ENCODE measurements around the gene UCHL5. TPM values are rescaled to one million over a fixed set of nuclear protein-coding genes. Genes with fewer than 3 reads are reported as not detected.

The UCHL5 gene
- total and polyA plus RNA-seq, 2 donors (not counting 1 experiment from before 2014, with no cell fraction given), result 7.8 to 31.5 TPM

GRCh38 chr1:192986110-192986747 lies 72.9 kb downstream of the UCHL5 start:
- 94% methylated on average over 7 of the region's 8 CpGs for WGBS (ENCODE audit: insufficient coverage)
- H3K4me2 ChIP-seq (replicated peaks; ENCODE audit: low read depth, low read length, poor library complexity, severe bottlenecking), result no peak overlapping the region
- H4K20me1 ChIP-seq (ENCODE audit: control insufficient read depth, insufficient read depth, low read length, poor library complexity, severe bottlenecking), result no peaks in the 10 kb centered on the region
- intact Hi-C loops (cut with micrococcal nuclease), result no loop called here
- H3K4me1 ChIP-seq (ENCODE audit: control insufficient read depth in 2 of 2, insufficient read depth in 2 of 2, low read length in 2 of 2), result no peaks in the 10 kb centered on the region
- no peaks in the 10 kb centered on the region for H3K27me3 Mint-ChIP-seq
- no peaks in the 10 kb centered on the region for H3K27me3 ChIP-seq (replicated peaks in 1 of 4; ENCODE audit: control extremely low read depth in 1 of 4, control insufficient read depth in 3 of 4, insufficient read depth in 4 of 4, low read length in 3 of 4)
- no peak overlapping the region for H3K4me3 ChIP-seq (ENCODE audit: control extremely low read depth in 1 of 5, extremely low read depth in 1 of 5, insufficient read depth in 1 of 5, low read depth in 2 of 5, low read length in 4 of 5)
- CTCF ChIA-PET, result no interaction called here
- TF ChIP-seq EZH2 (IDR thresholded peaks at IDR 0.05; ENCODE audit: borderline replicate concordance, insufficient read depth, low read depth, low read length, poor library complexity, severe bottlenecking) (no peak), CTCF (IDR thresholded peaks at IDR 0.05) (no peak)
- no peaks in the 10 kb centered on the region for H3K9me3 ChIP-seq (ENCODE audit: control extremely low read depth in 1 of 3, control insufficient read depth in 2 of 3, insufficient read depth in 1 of 3, low read length in 2 of 3)
- peaks cover 1% of the 10 kb centered on the region for H3K4me1 Mint-ChIP-seq
- H3K27ac ChIP-seq (ENCODE audit: low read length in 2 of 2), result no peak overlapping the region
- H3K27ac Mint-ChIP-seq, result no peak overlapping the region
- H3K9ac ChIP-seq (ENCODE audit: low read length), result no peak overlapping the region
- H3K79me2 ChIP-seq (ENCODE audit: control insufficient read depth, insufficient read depth, low read length), result no peaks in the 10 kb centered on the region
- H3K9me3 Mint-ChIP-seq (ENCODE audit: insufficient read depth), result no peaks in the 10 kb centered on the region
- H2AFZ ChIP-seq (ENCODE audit: insufficient read depth, low read depth, low read length, poor library complexity, severe bottlenecking), result no peak overlapping the region
- no peaks in the 10 kb centered on the region for H3K36me3 ChIP-seq (replicated peaks in 1 of 2; ENCODE audit: control extremely low read depth in 1 of 2, control insufficient read depth in 1 of 2, extremely low read depth in 1 of 2, insufficient read depth in 2 of 2, low read length in 1 of 2)
- ATAC-seq (ENCODE audit: low read depth) (no peak), DNase-seq (no peak)
- POLR2A ChIA-PET, result no interaction called here
- H3K4me3 Mint-ChIP-seq, result no peak overlapping the region

GRCh38 chr1:192984080-192984479 lies 75.1 kb downstream of the UCHL5 start:
- TF ChIP-seq CTCF (IDR thresholded peaks at IDR 0.05), result no peak
- TF ChIP-seq EZH2 (IDR thresholded peaks at IDR 0.05; ENCODE audit: borderline replicate concordance, insufficient read depth, low read depth, low read length, poor library complexity, severe bottlenecking), result no peak
- Mint-ChIP-seq H3K4me1 (peaks cover 1% of the 10 kb centered on the region), H3K27ac (no peak overlapping the region), H3K4me3 (no peak overlapping the region), H3K27me3 (no peaks in the 10 kb centered on the region), H3K9me3 (ENCODE audit: insufficient read depth) (no peaks in the 10 kb centered on the region)
- Histone ChIP-seq H2AFZ (ENCODE audit: insufficient read depth, low read depth, low read length, poor library complexity, severe bottlenecking) (no peak overlapping the region), H3K4me2 (replicated peaks; ENCODE audit: low read depth, low read length, poor library complexity, severe bottlenecking) (no peak overlapping the region), H4K20me1 (ENCODE audit: control insufficient read depth, insufficient read depth, low read length, poor library complexity, severe bottlenecking) (no peaks in the 10 kb centered on the region), H3K4me3 (ENCODE audit: control extremely low read depth in 1 of 5, extremely low read depth in 1 of 5, insufficient read depth in 1 of 5, low read depth in 2 of 5, low read length in 4 of 5) (no peak overlapping the region), H3K79me2 (ENCODE audit: control insufficient read depth, insufficient read depth, low read length) (no peaks in the 10 kb centered on the region), H3K27me3 (replicated peaks in 1 of 4; ENCODE audit: control extremely low read depth in 1 of 4, control insufficient read depth in 3 of 4, insufficient read depth in 4 of 4, low read length in 3 of 4) (no peaks in the 10 kb centered on the region), H3K9ac (ENCODE audit: low read length) (no peak overlapping the region), H3K4me1 (ENCODE audit: control insufficient read depth in 2 of 2, insufficient read depth in 2 of 2, low read length in 2 of 2) (no peaks in the 10 kb centered on the region), H3K36me3 (replicated peaks in 1 of 2; ENCODE audit: control extremely low read depth in 1 of 2, control insufficient read depth in 1 of 2, extremely low read depth in 1 of 2, insufficient read depth in 2 of 2, low read length in 1 of 2) (no peaks in the 10 kb centered on the region), H3K27ac (ENCODE audit: low read length in 2 of 2) (no peak overlapping the region), H3K9me3 (ENCODE audit: control extremely low read depth in 1 of 3, control insufficient read depth in 2 of 3, insufficient read depth in 1 of 3, low read length in 2 of 3) (no peaks in the 10 kb centered on the region)
- ChIA-PET POLR2A (no interaction called here), CTCF (no interaction called here)
- WGBS (ENCODE audit: insufficient coverage), result no CpG with 5 or more reads among the region's 1 CpG
- DNase-seq (no peak), ATAC-seq (ENCODE audit: low read depth) (no peak)
- intact Hi-C loops (cut with micrococcal nuclease), result no loop called here
